Measurements from ENCODE around the gene SEPHS1.
A peak's percentile ranks its signal among the peaks of the same experiment; 100 is the strongest.

Gene SEPHS1

DNA sequence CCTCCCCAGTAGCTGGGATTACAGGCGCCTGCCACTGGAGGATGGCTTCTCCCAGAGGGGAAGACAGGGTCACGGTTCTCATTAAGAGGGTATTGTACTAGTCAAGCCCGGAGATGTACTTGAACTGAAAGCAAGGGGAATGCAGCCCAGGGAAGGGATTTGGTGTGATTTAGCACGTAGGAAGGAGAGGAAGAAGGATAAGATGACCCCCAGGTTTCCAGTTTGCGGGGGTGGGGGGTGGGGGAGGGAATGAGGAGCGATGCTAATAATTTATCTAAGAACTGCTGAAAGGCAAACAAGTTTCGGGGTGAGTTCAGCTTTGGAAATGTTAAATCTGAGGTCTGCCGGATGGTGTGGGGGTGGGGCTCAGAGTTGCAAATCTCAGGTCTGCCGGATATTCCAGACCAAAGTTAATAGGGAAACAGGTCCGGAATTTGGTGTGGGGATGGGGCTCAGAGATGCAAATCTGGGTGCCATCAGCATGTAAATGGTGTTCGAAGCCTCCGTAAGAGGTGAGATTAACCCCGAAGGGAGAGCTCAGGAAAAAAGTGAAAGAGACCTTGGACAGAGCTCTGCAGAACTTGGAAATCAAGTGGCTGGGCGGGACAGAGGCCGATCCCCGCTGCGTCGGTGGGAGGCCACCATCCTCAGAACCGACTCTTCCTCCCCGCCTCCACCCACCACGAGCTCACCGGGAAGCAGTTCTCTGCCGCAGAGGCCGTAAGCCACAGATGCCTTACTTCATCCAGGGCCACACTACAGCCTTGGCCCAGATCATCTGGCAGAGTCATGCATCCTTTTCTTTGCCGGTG is 1.6 kb upstream of the SEPHS1 start:
- H3K4me3 ChIP-seq (ENCODE audit: low read depth, low read length): peak overlapping the region; percentile 72
- DNase-seq (ENCODE audit: low read depth): no peak
- TF ChIP-seq, protein P1, sequence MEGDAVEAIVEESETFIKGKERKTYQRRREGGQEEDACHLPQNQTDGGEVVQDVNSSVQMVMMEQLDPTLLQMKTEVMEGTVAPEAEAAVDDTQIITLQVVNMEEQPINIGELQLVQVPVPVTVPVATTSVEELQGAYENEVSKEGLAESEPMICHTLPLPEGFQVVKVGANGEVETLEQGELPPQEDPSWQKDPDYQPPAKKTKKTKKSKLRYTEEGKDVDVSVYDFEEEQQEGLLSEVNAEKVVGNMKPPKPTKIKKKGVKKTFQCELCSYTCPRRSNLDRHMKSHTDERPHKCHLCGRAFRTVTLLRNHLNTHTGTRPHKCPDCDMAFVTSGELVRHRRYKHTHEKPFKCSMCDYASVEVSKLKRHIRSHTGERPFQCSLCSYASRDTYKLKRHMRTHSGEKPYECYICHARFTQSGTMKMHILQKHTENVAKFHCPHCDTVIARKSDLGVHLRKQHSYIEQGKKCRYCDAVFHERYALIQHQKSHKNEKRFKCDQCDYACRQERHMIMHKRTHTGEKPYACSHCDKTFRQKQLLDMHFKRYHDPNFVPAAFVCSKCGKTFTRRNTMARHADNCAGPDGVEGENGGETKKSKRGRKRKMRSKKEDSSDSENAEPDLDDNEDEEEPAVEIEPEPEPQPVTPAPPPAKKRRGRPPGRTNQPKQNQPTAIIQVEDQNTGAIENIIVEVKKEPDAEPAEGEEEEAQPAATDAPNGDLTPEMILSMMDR (IDR thresholded peaks at IDR 0.05; ENCODE audit: control insufficient read depth, extremely low read depth, insufficient read depth): no peak

DNA sequence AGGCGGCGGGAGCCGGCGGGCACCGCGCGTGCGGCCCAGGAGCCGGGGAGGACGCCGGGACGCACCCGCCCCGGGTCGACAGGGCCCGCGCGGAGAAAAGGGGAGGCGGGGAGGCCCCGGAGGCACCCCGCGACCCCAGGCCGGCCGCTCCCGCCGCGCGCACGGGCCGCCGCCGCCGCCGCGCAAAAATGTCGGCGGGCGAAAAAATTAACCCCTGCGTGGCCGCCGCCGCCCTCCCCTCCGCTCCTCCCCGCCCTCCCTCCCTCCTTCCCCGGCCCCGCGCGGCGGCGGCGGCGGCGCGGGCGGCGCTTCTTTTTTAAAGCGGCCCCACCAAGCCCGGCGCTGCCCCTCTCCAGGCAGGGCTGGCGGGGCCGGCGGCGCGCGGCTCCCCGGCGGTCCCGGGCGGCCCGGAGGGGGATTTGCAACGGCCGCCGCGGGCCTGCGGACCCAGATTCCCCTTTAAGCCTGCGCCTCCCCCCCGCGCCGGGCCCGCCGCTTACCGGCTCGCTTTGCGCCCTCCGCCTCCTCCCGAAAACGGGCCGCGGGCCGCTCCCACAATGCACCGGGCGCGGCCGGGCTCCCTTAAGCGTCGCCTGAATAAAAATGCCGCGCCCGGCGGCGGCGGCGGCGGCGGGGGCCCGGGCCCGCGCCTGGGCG is 465 bp downstream of the SEPHS1 start:
- DNase-seq (ENCODE audit: low read depth): no peak
- H3K4me3 ChIP-seq (ENCODE audit: low read depth, low read length): peak overlapping the region; percentile 76
- TF ChIP-seq, protein P1 (IDR thresholded peaks at IDR 0.05; ENCODE audit: control insufficient read depth, extremely low read depth, insufficient read depth): no peak

DNA sequence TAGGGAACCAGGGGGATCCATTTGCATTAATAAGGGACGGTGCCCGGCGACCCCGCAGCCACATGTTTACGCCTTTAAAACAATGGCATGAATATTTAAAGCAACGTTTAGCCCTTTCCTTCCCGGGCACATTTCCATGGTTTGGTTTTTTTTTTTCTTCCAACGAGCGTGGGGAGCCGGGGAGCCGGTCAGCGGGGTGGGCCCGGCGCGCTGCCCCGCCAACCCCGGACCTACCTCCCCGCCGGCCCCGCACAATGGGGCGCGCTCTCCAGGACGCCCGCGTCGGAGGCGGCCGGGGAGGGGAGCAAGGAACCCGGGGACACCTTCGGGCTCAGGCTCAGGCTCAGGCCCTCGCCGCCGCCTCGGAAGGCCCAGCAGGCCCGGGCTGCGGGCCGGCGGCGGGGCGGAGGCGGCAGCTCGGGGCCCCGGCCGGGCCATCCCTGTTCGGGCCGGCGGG is 1.0 kb downstream of the SEPHS1 start:
- H3K4me3 ChIP-seq (ENCODE audit: low read depth, low read length): peak overlapping the region; percentile 76
- TF ChIP-seq, protein P1 (IDR thresholded peaks at IDR 0.05; ENCODE audit: control insufficient read depth, extremely low read depth, insufficient read depth): no peak
- DNase-seq (ENCODE audit: low read depth): no peak

DNA sequence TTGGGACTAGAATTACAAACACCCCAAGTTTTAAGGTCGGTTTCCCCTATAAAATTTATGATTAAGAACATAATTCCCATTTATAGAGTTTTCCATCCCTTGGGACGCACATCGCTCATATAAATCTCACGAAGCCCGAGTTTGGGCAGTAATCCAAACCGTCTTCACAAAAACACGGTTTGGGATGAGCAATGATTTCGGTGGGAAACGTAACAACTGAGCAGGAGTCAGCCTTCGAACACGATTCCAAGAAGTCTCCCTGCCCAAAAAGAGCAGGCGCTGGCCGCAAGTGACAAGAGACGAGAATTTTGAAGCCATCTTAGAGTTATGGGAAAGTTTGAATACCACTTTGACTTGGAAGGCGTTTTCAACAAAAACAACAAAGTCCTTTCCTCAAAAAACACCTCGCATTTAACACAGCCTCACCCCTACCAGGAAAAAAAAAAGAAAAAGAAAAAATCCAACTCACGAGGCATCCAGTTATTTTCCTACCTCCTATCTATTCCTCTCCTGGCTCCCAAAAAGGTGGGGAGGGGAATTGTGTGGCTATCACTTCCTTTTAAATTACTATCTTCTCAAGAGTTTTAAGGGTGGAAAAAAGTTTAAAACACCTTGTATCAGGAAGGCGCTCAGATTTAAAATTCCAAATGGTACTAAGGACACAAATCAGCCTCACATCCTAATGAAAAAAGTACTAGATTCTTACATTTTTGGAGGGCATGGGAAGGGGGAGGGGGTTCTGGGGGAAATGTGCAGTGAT is 1.6 kb downstream of the SEPHS1 start:
- TF ChIP-seq, protein P1 (IDR thresholded peaks at IDR 0.05; ENCODE audit: control insufficient read depth, extremely low read depth, insufficient read depth): no peak
- DNase-seq (ENCODE audit: low read depth): no peak

DNA sequence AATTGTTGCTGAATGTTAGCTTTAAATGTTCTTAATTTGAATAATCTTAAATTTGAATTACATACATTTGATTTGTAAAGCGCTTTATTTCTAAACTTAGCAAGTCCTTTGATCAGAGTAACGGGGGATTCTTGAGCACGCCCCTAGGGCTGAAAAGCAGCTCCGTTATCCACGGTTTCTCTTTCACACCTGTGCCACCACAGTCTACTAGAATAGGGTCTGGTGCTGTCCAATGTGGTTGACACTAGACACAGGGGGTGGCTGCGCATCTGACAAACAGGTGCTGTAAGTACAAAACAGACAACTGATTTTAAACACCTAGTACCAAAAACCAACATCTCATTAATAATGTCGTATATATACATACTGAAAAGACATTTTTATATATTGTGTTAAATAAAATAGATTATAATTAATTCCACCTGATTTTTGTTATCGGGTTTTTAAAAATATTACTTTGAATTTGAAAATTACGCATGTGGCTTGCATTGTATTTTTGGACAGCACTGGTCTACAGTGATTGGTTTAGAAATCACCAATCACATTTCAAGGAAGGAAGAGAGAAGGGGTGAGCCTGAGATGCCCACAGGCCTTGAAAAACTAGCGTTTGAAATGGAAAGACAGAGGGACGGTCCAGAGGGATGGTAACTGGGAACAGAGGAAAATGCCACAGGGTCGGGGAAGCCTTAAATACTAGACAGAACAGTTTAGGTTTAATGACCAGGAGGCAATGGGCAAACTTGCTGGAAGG is 7.3 kb downstream of the SEPHS1 start:
- TF ChIP-seq, protein P1 (IDR thresholded peaks at IDR 0.05; ENCODE audit: control insufficient read depth, extremely low read depth, insufficient read depth): no peak
- no peak for DNase-seq (ENCODE audit: low read depth)
- no peak overlapping the region for H3K4me3 ChIP-seq (ENCODE audit: low read depth, low read length)

More for the DNA sequence above, 1.6 kb downstream of the SEPHS1 start:
- peak overlapping the region; percentile 76 for H3K4me3 ChIP-seq (ENCODE audit: low read depth, low read length)

DNA sequence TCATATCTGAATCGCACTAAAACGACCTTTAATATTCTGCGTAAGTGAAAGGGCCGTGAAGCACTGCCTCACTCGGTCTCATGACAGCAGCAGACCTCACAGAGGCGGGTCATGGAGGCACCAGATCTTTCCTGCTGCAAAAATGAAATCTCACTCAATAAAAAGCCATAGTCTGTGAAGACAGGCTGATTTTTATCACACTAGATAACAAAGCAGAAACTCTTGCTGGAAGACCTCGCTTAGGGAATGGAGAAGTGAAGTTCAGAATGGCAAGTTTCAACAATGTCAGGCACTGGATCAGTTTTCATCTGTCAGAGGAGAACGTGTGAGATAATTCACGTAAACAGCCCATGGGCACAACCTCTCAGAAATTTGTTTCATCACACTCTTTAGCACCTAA is 8.0 kb downstream of the SEPHS1 start:
- TF ChIP-seq, protein P1 (IDR thresholded peaks at IDR 0.05; ENCODE audit: control insufficient read depth, extremely low read depth, insufficient read depth): no peak
- no peak for DNase-seq (ENCODE audit: low read depth)
- no peak overlapping the region for H3K4me3 ChIP-seq (ENCODE audit: low read depth, low read length)

Data from LNCaP clone FGC (cell line).